ENCODE measurements around the gene CPNE1.

Gene CPNE1

GRCh38 chr20:35638751-35639150 is 25.9 kb downstream of the CPNE1 start:
- Mint-ChIP-seq H3K27ac (no peak overlapping the region), H3K4me1 (peaks cover 31% of the 10 kb centered on the region), H3K9me3 (no peaks in the 10 kb centered on the region), H3K36me3 (ENCODE audit: low read depth) (peaks cover 15% of the 10 kb centered on the region), H3K4me3 (no peak overlapping the region), H3K27me3 (ENCODE audit: low read depth) (no peaks in the 10 kb centered on the region)
- no peak for TF ChIP-seq CTCF (IDR thresholded peaks at IDR 0.05; ENCODE audit: unreplicated experiment in 3 of 3)

- H3K4me1 Mint-ChIP-seq = peaks cover 22% of the 10 kb centered on the region
- H3K36me3 Mint-ChIP-seq (ENCODE audit: low read depth) = peaks cover 17% of the 10 kb centered on the region
- no peaks in the 10 kb centered on the region for H3K9me3 Mint-ChIP-seq
- TF ChIP-seq CTCF (IDR thresholded peaks at IDR 0.05; ENCODE audit: unreplicated experiment in 3 of 3) = no peak
- H3K27ac Mint-ChIP-seq = no peak overlapping the region
- no peaks in the 10 kb centered on the region for H3K27me3 Mint-ChIP-seq (ENCODE audit: low read depth)
- no peak overlapping the region for H3K4me3 Mint-ChIP-seq
Measured at GRCh38 chr20:35637276-35637675, 27.4 kb downstream of the CPNE1 start.

- no peak overlapping the region for H3K4me3 Mint-ChIP-seq
- H3K27me3 Mint-ChIP-seq (ENCODE audit: low read depth) = no peaks in the 10 kb centered on the region
- H3K4me1 Mint-ChIP-seq = peaks cover 20% of the 10 kb centered on the region
- peaks cover 25% of the 10 kb centered on the region for H3K36me3 Mint-ChIP-seq (ENCODE audit: low read depth)
- no peak for TF ChIP-seq CTCF (IDR thresholded peaks at IDR 0.05; ENCODE audit: unreplicated experiment in 3 of 3)
- no peak overlapping the region for H3K27ac Mint-ChIP-seq
- H3K9me3 Mint-ChIP-seq = no peaks in the 10 kb centered on the region
Measured at GRCh38 chr20:35636095-35636494, 28.6 kb downstream of the CPNE1 start.

- Mint-ChIP-seq H3K27ac (peak overlapping the region in 1 of 3 experiments; percentile 21), H3K4me1 (peaks cover 16% of the 10 kb centered on the region), H3K27me3 (ENCODE audit: low read depth) (no peaks in the 10 kb centered on the region), H3K36me3 (ENCODE audit: low read depth) (peaks cover 28% of the 10 kb centered on the region), H3K9me3 (no peaks in the 10 kb centered on the region), H3K4me3 (no peak overlapping the region)
- TF ChIP-seq CTCF (IDR thresholded peaks at IDR 0.05; ENCODE audit: unreplicated experiment in 3 of 3) = no peak
Measured at GRCh38 chr20:35635652-35636051, 29.0 kb downstream of the CPNE1 start.

- no peak overlapping the region for H3K4me3 Mint-ChIP-seq
- H3K27me3 Mint-ChIP-seq (ENCODE audit: low read depth) = no peaks in the 10 kb centered on the region
- TF ChIP-seq CTCF (IDR thresholded peaks at IDR 0.05; ENCODE audit: unreplicated experiment in 3 of 3) = no peak
- no peaks in the 10 kb centered on the region for H3K9me3 Mint-ChIP-seq
- H3K27ac Mint-ChIP-seq = no peak overlapping the region
- peaks cover 6% of the 10 kb centered on the region for H3K4me1 Mint-ChIP-seq
- H3K36me3 Mint-ChIP-seq (ENCODE audit: low read depth) = peaks cover 49% of the 10 kb centered on the region
Measured at GRCh38 chr20:35632539-35633115, 32.1 kb downstream of the CPNE1 start.

- H3K36me3 Mint-ChIP-seq (ENCODE audit: low read depth) = peaks cover 60% of the 10 kb centered on the region
- no peaks in the 10 kb centered on the region for H3K9me3 Mint-ChIP-seq
- TF ChIP-seq CTCF (IDR thresholded peaks at IDR 0.05; ENCODE audit: unreplicated experiment in 3 of 3) = no peak
- H3K27ac Mint-ChIP-seq = no peak overlapping the region
- no peaks in the 10 kb centered on the region for H3K4me1 Mint-ChIP-seq
- H3K4me3 Mint-ChIP-seq = no peak overlapping the region
- no peaks in the 10 kb centered on the region for H3K27me3 Mint-ChIP-seq (ENCODE audit: low read depth)
Measured at GRCh38 chr20:35630636-35631035, 34.1 kb downstream of the CPNE1 start.
